Gastroesophageal sphincter (tissue), 4 donors: Measurements from ENCODE around the gene IQSEC3. TPM values are rescaled to one million over a fixed set of nuclear protein-coding genes. Genes with fewer than 3 reads are reported as not detected.

Experiments
- ATAC-seq: fragments of 150-250 bp; one replicate; pipeline ENCODE4 v1.9.1; 2016; ENCODE audit warnings: mild to moderate bottlenecking, moderate library complexity
- H3K27ac ChIP-seq, 4 donors: fragments of 200-600 bp; sonication (generic) in 3 of 4; 1 replicate in 3 of 4; 2 replicates in 1 of 4; pipeline ENCODE4 v1.5.1; 2016 to 2019
- H3K27me3 ChIP-seq: fragments of 200-600 bp; sonication (generic); one replicate; pipeline ENCODE4 v1.5.1; 2019
- H3K36me3 ChIP-seq, 2 donors: fragments of 200-600 bp; sonication (generic); one replicate each; pipeline ENCODE4 v1.5.1; 2019; ENCODE audit warnings: control low read depth in 1 of 2
- H3K4me1 ChIP-seq, 3 donors: fragments of 200-600 bp; sonication (generic); 1 replicate in 2 of 3; 2 replicates in 1 of 3; pipeline ENCODE4 v1.5.1; 2016 to 2019; ENCODE audit warnings: control low read depth in 2 of 3
- H3K4me3 ChIP-seq, 2 donors: fragments of 200-600 bp; sonication (generic); one replicate each; pipeline ENCODE4 v1.5.1; 2019; ENCODE audit warnings: mild to moderate bottlenecking in 1 of 2, moderate library complexity in 1 of 2
- H3K9me3 ChIP-seq, 3 donors: fragments of 200-600 bp; sonication (generic); one replicate each; pipeline ENCODE4 v1.5.1; 2017 to 2019; ENCODE audit warnings: control low read depth in 2 of 3
- EP300 ChIP-seq: sonication (generic); formaldehyde crosslinking; IDR thresholded peaks from one replicate; pipeline ENCODE4 v1.6.1; 2017; ENCODE audit warnings: antibody characterized with exemption, mild to moderate bottlenecking
- POLR2A ChIP-seq, 2 donors: fragments of 450-650 bp; IDR thresholded peaks; one replicate each; pipeline ENCODE4 v1.6.1; 2017; ENCODE audit warnings: antibody characterized with exemption in 2 of 2, mild to moderate bottlenecking in 2 of 2, moderate library complexity in 1 of 2
- POLR2AphosphoS5 ChIP-seq: sonication (generic); formaldehyde crosslinking; IDR thresholded peaks from one replicate; pipeline ENCODE4 v1.6.1; 2017; ENCODE audit warnings: antibody characterized with exemption
- WGBS, 2 donors: methylation state at CpG; one replicate each; pipeline ENCODE4 v1.1.5; 2018; ENCODE audit warnings: low coverage in 1 of 2; 5-methylcytosine and 5-hydroxymethylcytosine counted together
- total RNA-seq, 4 donors: library from RNA; depleted of rRNA; stranded (reverse); fragments of >200 nt; gene quantifications; one replicate each; pipeline ENCODE4 v1.1.0, GENCODE V29; 2016
- TF ChIP-seq, protein P1 (sequence below), 4 experiments: fragments of 200-600 bp in 2 of 4; fragments of 450-650 bp in 2 of 4; sonication (generic) in 1 of 4; IDR thresholded peaks; one replicate each; pipeline ENCODE4 v1.5.1; 2017 to 2019; ENCODE audit warnings: antibody characterized with exemption in 4 of 4, mild to moderate bottlenecking in 2 of 4, moderate library complexity in 2 of 4

IQSEC3 gene
- total RNA-seq, 4 donors from 2014 or later = 0.07 to 2.4 (median 0.57) TPM

DNA sequence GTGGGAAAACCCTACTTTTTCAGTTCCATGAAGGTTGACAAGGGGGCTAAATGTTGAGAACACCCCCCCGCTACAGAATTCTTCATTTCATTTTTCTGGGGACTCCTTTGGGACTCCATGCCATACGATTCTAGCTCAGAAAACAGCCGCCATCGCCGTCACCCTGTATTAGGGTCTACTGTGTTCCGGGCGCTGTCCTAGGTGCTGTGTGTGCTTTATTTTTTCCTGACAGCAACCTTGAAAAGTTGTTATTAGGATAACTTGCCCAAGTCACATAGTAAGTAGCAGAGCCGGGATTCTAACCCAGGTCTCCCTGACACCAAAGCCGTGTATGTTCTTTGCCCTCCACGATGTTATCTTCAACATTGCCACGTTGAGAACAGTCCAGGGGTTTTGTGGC, 55.1 kb downstream of the IQSEC3 start:
- TF ChIP-seq EP300 = no peak
- TF ChIP-seq, protein P1, sequence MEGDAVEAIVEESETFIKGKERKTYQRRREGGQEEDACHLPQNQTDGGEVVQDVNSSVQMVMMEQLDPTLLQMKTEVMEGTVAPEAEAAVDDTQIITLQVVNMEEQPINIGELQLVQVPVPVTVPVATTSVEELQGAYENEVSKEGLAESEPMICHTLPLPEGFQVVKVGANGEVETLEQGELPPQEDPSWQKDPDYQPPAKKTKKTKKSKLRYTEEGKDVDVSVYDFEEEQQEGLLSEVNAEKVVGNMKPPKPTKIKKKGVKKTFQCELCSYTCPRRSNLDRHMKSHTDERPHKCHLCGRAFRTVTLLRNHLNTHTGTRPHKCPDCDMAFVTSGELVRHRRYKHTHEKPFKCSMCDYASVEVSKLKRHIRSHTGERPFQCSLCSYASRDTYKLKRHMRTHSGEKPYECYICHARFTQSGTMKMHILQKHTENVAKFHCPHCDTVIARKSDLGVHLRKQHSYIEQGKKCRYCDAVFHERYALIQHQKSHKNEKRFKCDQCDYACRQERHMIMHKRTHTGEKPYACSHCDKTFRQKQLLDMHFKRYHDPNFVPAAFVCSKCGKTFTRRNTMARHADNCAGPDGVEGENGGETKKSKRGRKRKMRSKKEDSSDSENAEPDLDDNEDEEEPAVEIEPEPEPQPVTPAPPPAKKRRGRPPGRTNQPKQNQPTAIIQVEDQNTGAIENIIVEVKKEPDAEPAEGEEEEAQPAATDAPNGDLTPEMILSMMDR (IDR thresholded peaks at IDR 0.05) = no peak
- TF ChIP-seq POLR2AphosphoS5 = no peak
- no peak for TF ChIP-seq POLR2A (IDR thresholded peaks at IDR 0.05)

DNA sequence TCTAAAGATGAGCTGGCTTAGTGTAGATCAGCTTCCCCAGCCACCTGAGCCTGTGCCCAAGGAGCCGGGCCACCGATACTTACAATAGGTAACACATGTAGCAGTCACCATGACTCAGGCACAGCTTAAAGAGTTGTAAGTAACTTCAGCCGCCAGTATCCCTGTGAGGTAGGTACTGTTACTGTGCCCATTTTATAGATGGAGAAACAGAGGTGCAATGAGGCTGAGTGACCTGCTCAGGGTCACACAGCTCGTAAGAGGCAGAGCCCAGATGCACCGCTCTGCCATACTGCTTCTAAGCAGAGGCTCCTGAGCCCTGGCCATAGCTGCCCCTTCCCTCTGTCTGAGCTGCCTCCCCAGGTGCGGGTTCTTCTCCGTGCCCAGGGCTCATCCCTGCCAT, 58.5 kb downstream of the IQSEC3 start:
- ATAC-seq = no peak
- WGBS, 2 donors = 79% methylated on average over 3 of the region's 7 CpGs; no CpG with 5 or more reads in 1 of the 2 donors
- Histone ChIP-seq H3K27ac (no peak overlapping the region), H3K36me3 (no peaks in the 10 kb centered on the region), H3K27me3 (peaks cover 63% of the 10 kb centered on the region), H3K9me3 (no peaks in the 10 kb centered on the region), H3K4me3 (no peak overlapping the region), H3K4me1 (no peaks in the 10 kb centered on the region)
- no peak for TF ChIP-seq POLR2A (IDR thresholded peaks at IDR 0.05)
- TF ChIP-seq POLR2AphosphoS5 = no peak
- TF ChIP-seq, protein P1 (IDR thresholded peaks at IDR 0.05) = no peak

More for the DNA sequence above, 55.1 kb downstream of the IQSEC3 start:
- H3K4me3 ChIP-seq = no peak overlapping the region
- WGBS, 2 donors = 80 to 84% methylated on average over 8 to 11 of the region's 11 CpGs
- no peaks in the 10 kb centered on the region for H3K9me3 ChIP-seq
- no peaks in the 10 kb centered on the region for H3K36me3 ChIP-seq
- peaks cover 58% of the 10 kb centered on the region for H3K27me3 ChIP-seq
- no peaks in the 10 kb centered on the region for H3K4me1 ChIP-seq
- no peak for ATAC-seq
- no peak overlapping the region for H3K27ac ChIP-seq

DNA sequence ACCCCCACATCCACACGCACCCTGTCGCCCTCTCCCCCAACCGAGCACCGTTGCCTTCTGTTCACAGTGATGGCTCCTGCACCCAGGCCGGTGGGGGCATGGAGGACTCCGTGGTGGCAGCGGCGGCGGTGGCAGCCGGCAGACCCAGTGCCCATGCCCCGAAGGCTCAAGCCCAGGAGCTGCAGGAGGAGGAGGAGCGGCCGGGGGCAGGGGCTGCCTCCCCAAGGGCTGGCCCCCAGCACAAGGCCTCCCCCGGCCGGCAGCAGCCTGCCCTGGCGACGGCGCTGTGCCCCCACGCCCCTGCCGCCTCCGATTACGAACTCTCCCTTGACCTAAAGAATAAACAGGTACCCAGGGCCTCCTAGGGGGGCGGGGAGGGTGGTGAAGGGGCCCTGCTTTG, 59.0 kb downstream of the IQSEC3 start:
- Histone ChIP-seq H3K36me3 (no peaks in the 10 kb centered on the region), H3K27ac (no peak overlapping the region), H3K9me3 (no peaks in the 10 kb centered on the region), H3K4me3 (no peak overlapping the region), H3K4me1 (no peaks in the 10 kb centered on the region), H3K27me3 (peaks cover 66% of the 10 kb centered on the region)
- ATAC-seq = no peak
- no CpG with 5 or more reads among the region's 23 CpGs for WGBS, 2 donors
- no peak for TF ChIP-seq POLR2A (IDR thresholded peaks at IDR 0.05)

DNA sequence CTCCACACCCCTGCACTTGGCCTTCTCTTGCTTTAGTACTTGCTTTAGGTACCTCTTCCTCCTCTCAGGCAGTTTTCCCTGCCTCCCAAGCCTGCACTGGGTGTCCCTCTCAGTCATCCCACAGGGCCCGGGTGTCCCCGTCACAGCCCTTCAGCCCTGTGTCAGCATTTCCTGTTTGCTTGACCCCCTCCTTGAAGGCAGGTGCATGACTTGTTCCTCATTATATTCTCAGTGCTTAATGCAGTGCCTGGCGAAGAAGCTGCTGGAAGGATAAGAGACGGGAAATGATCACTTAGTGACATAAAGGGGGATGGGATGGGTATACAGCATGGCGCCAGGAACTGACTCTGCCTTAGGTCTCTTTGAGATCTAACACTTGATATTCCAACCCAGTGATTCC, 61.5 kb downstream of the IQSEC3 start:
- H3K4me1 ChIP-seq = no peaks in the 10 kb centered on the region
- H3K9me3 ChIP-seq = no peaks in the 10 kb centered on the region
- TF ChIP-seq POLR2AphosphoS5 (no peak), EP300 (no peak), POLR2A (IDR thresholded peaks at IDR 0.05) (no peak)
- TF ChIP-seq, protein P1 (IDR thresholded peaks at IDR 0.05) = no peak
- no peaks in the 10 kb centered on the region for H3K36me3 ChIP-seq
- H3K27ac ChIP-seq = no peak overlapping the region
- H3K4me3 ChIP-seq = no peak overlapping the region
- ATAC-seq = no peak
- 51 to 70% methylated on average over 2 to 4 of the region's 5 CpGs for WGBS, 2 donors
- H3K27me3 ChIP-seq = peaks cover 69% of the 10 kb centered on the region

DNA sequence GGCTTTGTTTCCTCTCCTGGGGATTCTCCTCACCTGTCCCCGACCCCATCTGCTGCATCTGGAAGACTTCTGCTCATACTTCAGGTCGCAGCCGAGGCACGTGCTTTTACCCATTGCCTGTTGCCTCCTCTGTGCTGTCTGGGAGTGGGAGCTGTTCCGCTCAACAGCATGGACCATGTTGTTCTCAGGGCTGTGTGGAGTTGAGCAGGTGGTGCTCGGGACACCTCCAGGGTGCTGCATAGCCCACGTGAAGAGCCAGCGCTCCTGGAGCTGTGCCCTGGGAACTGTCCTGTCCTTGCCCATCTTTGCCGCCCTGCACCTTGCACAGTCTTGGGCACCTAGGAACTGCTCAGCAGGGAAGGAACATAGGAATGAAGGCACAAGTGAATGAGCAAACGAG, 62.4 kb downstream of the IQSEC3 start:
- Histone ChIP-seq H3K4me3 (no peak overlapping the region), H3K27me3 (peaks cover 69% of the 10 kb centered on the region), H3K4me1 (no peaks in the 10 kb centered on the region), H3K36me3 (no peaks in the 10 kb centered on the region), H3K27ac (no peak overlapping the region), H3K9me3 (no peaks in the 10 kb centered on the region)
- ATAC-seq = no peak
- TF ChIP-seq POLR2AphosphoS5 (no peak), EP300 (no peak), POLR2A (IDR thresholded peaks at IDR 0.05) (no peak)
- WGBS, 2 donors = 31% methylated on average over 2 of the region's 10 CpGs; no CpG with 5 or more reads in 1 of the 2 donors

DNA sequence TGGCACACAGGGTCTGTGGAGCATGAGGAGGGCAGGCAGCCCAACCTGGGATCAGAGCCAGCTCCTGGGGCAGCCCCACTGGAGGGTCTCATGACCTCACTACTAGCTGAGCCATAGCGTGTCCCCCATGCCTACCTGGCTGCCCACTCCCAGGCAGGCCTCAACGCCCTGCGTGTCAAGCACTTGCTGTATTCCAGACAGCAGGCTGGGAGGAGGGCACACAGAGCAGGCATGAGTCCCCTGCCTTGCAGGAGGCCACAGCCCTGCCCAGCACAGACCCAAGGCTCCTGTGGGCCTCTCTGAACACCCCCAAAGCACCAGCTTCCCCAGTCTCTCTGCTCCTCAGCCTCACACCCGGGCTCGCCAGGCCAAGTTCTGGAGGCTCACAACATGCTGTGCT, 64.0 kb downstream of the IQSEC3 start:
- H3K36me3 ChIP-seq = no peaks in the 10 kb centered on the region
- no peak for ATAC-seq
- peaks cover 59% of the 10 kb centered on the region for H3K27me3 ChIP-seq
- no peak for TF ChIP-seq POLR2AphosphoS5
- TF ChIP-seq POLR2A (IDR thresholded peaks at IDR 0.05) = no peak
- TF ChIP-seq, protein P1 (IDR thresholded peaks at IDR 0.05) = no peak
- no peak for TF ChIP-seq EP300
- H3K4me1 ChIP-seq = no peaks in the 10 kb centered on the region
- H3K4me3 ChIP-seq = no peak overlapping the region
- WGBS, 2 donors = no CpG with 5 or more reads among the region's 5 CpGs
- H3K27ac ChIP-seq = no peak overlapping the region
- H3K9me3 ChIP-seq = no peaks in the 10 kb centered on the region
